Measurements from ENCODE around the gene ADAMTSL4. TPM values are rescaled to one million over a fixed set of nuclear protein-coding genes. Genes with fewer than 3 reads are reported as not detected.

ADAMTSL4 gene
- total RNA-seq, 1 donor from 2014 or later, result 46.3 TPM

- Histone ChIP-seq H3K4me1 (peaks cover 93% of the 10 kb centered on the region), H3K9me3 (replicated peaks) (no peaks in the 10 kb centered on the region), H3K36me3 (peaks cover 82% of the 10 kb centered on the region), H3K27ac (replicated peaks) (peak overlapping the region; percentile 96), H3K27me3 (ENCODE audit: low read depth) (no peaks in the 10 kb centered on the region), H3K4me3 (peak overlapping the region; percentile 81)
- no peak for TF ChIP-seq CTCF (IDR thresholded peaks at IDR 0.05; ENCODE audit: borderline replicate concordance)
- intact Hi-C loops (cut with micrococcal nuclease), result loop anchor here (5.0 kb wide), 1 partner anchor 47 kb away; no protein-coding TSS in a partner anchor
- no peak for DNase-seq
Observed at GRCh38 chr1:150575072-150575489, 25.9 kb downstream of the ADAMTSL4 start.

- peaks cover 91% of the 10 kb centered on the region for H3K4me1 ChIP-seq
- peak overlapping the region; percentile 81 for H3K4me3 ChIP-seq
- H3K27me3 ChIP-seq (ENCODE audit: low read depth), result no peaks in the 10 kb centered on the region
- DNase-seq, result no peak
- H3K9me3 ChIP-seq (replicated peaks), result no peaks in the 10 kb centered on the region
- TF ChIP-seq CTCF (IDR thresholded peaks at IDR 0.05; ENCODE audit: borderline replicate concordance), result no peak
- peaks cover 82% of the 10 kb centered on the region for H3K36me3 ChIP-seq
- intact Hi-C loops (cut with micrococcal nuclease), result loop anchor here (5.0 kb wide), 1 partner anchor 47 kb away; no protein-coding TSS in a partner anchor
- H3K27ac ChIP-seq (replicated peaks), result peak overlapping the region; percentile 96
Observed at GRCh38 chr1:150575518-150576366, 26.5 kb downstream of the ADAMTSL4 start.

GRCh38 chr1:150576367-150576711, 27.1 kb downstream of the ADAMTSL4 start:
- Histone ChIP-seq H3K4me1 (peaks cover 85% of the 10 kb centered on the region), H3K9me3 (replicated peaks) (no peaks in the 10 kb centered on the region), H3K27me3 (ENCODE audit: low read depth) (no peaks in the 10 kb centered on the region), H3K4me3 (peak overlapping the region; percentile 81), H3K27ac (replicated peaks) (peak overlapping the region; percentile 96), H3K36me3 (peaks cover 76% of the 10 kb centered on the region)
- TF ChIP-seq CTCF (IDR thresholded peaks at IDR 0.05; ENCODE audit: borderline replicate concordance), result no peak
- intact Hi-C loops (cut with micrococcal nuclease), result loop anchor here (5.0 kb wide), 1 partner anchor 46 kb away; no protein-coding TSS in a partner anchor
- no peak for DNase-seq

DNA sequence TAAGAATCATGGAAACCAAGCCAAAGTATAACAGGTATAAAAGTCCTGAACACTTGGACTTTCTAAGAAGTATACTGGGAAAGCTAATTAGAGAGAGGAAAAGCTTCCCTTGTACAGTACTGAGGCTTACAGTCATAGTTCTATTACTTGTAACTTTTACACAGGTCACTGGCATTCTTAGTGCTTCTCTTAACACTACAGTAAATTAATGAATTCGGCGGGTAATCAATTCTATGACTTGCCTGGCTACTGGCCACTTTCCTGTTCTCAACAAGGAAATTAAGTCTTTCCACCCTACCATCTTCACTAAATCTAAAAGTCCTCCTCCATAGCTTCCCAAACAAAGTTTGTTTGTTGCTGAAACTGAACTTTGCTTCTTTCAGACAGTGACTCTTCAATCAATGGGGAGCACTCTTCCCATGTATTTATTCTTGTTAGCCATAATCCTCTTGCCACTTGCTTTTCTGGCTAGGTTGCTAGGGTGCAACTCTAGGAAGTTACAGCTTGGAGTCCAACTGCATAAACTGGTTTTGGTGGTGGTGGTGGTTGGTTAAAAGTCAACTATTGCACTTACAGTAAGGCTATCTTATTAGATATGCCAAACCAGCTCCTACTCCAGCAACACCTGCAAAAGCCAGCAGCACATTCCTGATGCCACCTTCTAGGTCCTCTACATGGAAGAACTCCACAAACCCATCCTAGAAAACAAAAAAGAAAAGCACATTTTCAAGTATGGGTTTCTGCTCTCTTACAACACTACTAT, 27.8 kb downstream of the ADAMTSL4 start:
- Histone ChIP-seq H3K27me3 (ENCODE audit: low read depth) (no peaks in the 10 kb centered on the region), H3K27ac (replicated peaks) (peak overlapping the region; percentile 96), H3K4me3 (peak overlapping the region; percentile 81), H3K4me1 (peaks cover 79% of the 10 kb centered on the region), H3K9me3 (replicated peaks) (no peaks in the 10 kb centered on the region), H3K36me3 (peaks cover 70% of the 10 kb centered on the region)
- no peak for DNase-seq
- TF ChIP-seq CTCF (IDR thresholded peaks at IDR 0.05; ENCODE audit: borderline replicate concordance), result no peak
- intact Hi-C loops (cut with micrococcal nuclease), result loop anchor here (5.0 kb wide), 1 partner anchor 45 kb away; no protein-coding TSS in a partner anchor

GRCh38 chr1:150577557-150578271, 28.5 kb downstream of the ADAMTSL4 start:
- TF ChIP-seq CTCF (IDR thresholded peaks at IDR 0.05; ENCODE audit: borderline replicate concordance), result no peak
- peaks cover 71% of the 10 kb centered on the region for H3K4me1 ChIP-seq

More at GRCh38 chr1:150577557-150578271, 28.5 kb downstream of the ADAMTSL4 start:
- DNase-seq, result no peak
- Histone ChIP-seq H3K27ac (replicated peaks) (peak overlapping the region; percentile 96), H3K4me3 (peak overlapping the region; percentile 81), H3K27me3 (ENCODE audit: low read depth) (no peaks in the 10 kb centered on the region), H3K9me3 (replicated peaks) (no peaks in the 10 kb centered on the region), H3K36me3 (peaks cover 62% of the 10 kb centered on the region)
- intact Hi-C loops (cut with micrococcal nuclease), result loop anchor here (5.0 kb wide), 1 partner anchor 45 kb away; no protein-coding TSS in a partner anchor

Measured in left ventricle myocardium inferior (tissue), 1 donor.